HG03520 (cell line): Measurements from ENCODE around the gene NPBWR2.
"Not testable (repeated sequence)": the region's sequence is repeated elsewhere in the genome, so short reads cannot be mapped to it uniquely, and the experiment has no call there.

Experiments
- ATAC-seq: cut with Tn5 transposase; IDR thresholded peaks from one replicate; pipeline ENCODE4 v1.9.1; 2021; ENCODE audit warnings: mild to moderate bottlenecking, moderate library complexity; ENCODE audit not compliant: unreplicated experiment

Gene NPBWR2

GRCh38 chr20:64119681-64120341, 12.4 kb upstream of the NPBWR2 start:
- ATAC-seq = no peak

- ATAC-seq = no peak
These were observed 11.9 kb upstream of the NPBWR2 start for GRCh38 chr20:64119301-64119680.

GRCh38 chr20:64117432-64117777, 10.0 kb upstream of the NPBWR2 start:
- not testable (repeated sequence) for ATAC-seq

GRCh38 chr20:64116541-64117431, 9.4 kb upstream of the NPBWR2 start:
- no peak for ATAC-seq

GRCh38 chr20:64116016-64116415, 8.7 kb upstream of the NPBWR2 start:
- ATAC-seq = no peak

- no peak for ATAC-seq
These were observed 8.0 kb upstream of the NPBWR2 start for GRCh38 chr20:64115171-64115911.

- no peak for ATAC-seq
These were observed 7.1 kb upstream of the NPBWR2 start for GRCh38 chr20:64114356-64114971.

- ATAC-seq = no peak
These were observed 6.5 kb upstream of the NPBWR2 start for GRCh38 chr20:64113796-64114355.

GRCh38 chr20:64113444-64113775, 6.0 kb upstream of the NPBWR2 start:
- no peak for ATAC-seq

- ATAC-seq = no peak
These were observed 5.5 kb upstream of the NPBWR2 start for GRCh38 chr20:64112691-64113443.

- ATAC-seq = no peak
These were observed 4.7 kb upstream of the NPBWR2 start for GRCh38 chr20:64111841-64112641.

- no peak for ATAC-seq
These were observed 3.2 kb upstream of the NPBWR2 start for GRCh38 chr20:64110411-64111068.

GRCh38 chr20:64109831-64110391, 2.5 kb upstream of the NPBWR2 start:
- no peak for ATAC-seq

GRCh38 chr20:64108731-64109681, 1.6 kb upstream of the NPBWR2 start:
- no peak for ATAC-seq

- no peak for ATAC-seq
These were observed 532 bp upstream of the NPBWR2 start for GRCh38 chr20:64107736-64108457.

GRCh38 chr20:64106435-64106961, 867 bp downstream of the NPBWR2 start:
- ATAC-seq = no peak
